Gastroesophageal sphincter (tissue), 4 donors: ENCODE results near the gene EXD2. TPM values are rescaled to one million over a fixed set of nuclear protein-coding genes. Genes with fewer than 3 reads are reported as not detected.
"Not testable (repeated sequence)": the region's sequence is repeated elsewhere in the genome, so short reads cannot be mapped to it uniquely, and the experiment has no call there.

Experiments
- ATAC-seq: fragments of 150-250 bp; one replicate; pipeline ENCODE4 v1.9.1; 2016; ENCODE audit warnings: mild to moderate bottlenecking, moderate library complexity
- H3K27ac ChIP-seq, 4 donors: fragments of 200-600 bp; sonication (generic) in 3 of 4; 1 replicate in 3 of 4; 2 replicates in 1 of 4; pipeline ENCODE4 v1.5.1; 2016 to 2019
- H3K27me3 ChIP-seq: fragments of 200-600 bp; sonication (generic); one replicate; pipeline ENCODE4 v1.5.1; 2019
- H3K36me3 ChIP-seq, 2 donors: fragments of 200-600 bp; sonication (generic); one replicate each; pipeline ENCODE4 v1.5.1; 2019; ENCODE audit warnings: control low read depth in 1 of 2
- H3K4me1 ChIP-seq, 3 donors: fragments of 200-600 bp; sonication (generic); 1 replicate in 2 of 3; 2 replicates in 1 of 3; pipeline ENCODE4 v1.5.1; 2016 to 2019; ENCODE audit warnings: control low read depth in 2 of 3
- H3K4me3 ChIP-seq, 2 donors: fragments of 200-600 bp; sonication (generic); one replicate each; pipeline ENCODE4 v1.5.1; 2019; ENCODE audit warnings: mild to moderate bottlenecking in 1 of 2, moderate library complexity in 1 of 2
- H3K9me3 ChIP-seq, 3 donors: fragments of 200-600 bp; sonication (generic); one replicate each; pipeline ENCODE4 v1.5.1; 2017 to 2019; ENCODE audit warnings: control low read depth in 2 of 3
- EP300 ChIP-seq: sonication (generic); formaldehyde crosslinking; IDR thresholded peaks from one replicate; pipeline ENCODE4 v1.6.1; 2017; ENCODE audit warnings: antibody characterized with exemption, mild to moderate bottlenecking
- POLR2A ChIP-seq, 2 donors: fragments of 450-650 bp; IDR thresholded peaks; one replicate each; pipeline ENCODE4 v1.6.1; 2017; ENCODE audit warnings: antibody characterized with exemption in 2 of 2, mild to moderate bottlenecking in 2 of 2, moderate library complexity in 1 of 2
- POLR2AphosphoS5 ChIP-seq: sonication (generic); formaldehyde crosslinking; IDR thresholded peaks from one replicate; pipeline ENCODE4 v1.6.1; 2017; ENCODE audit warnings: antibody characterized with exemption
- WGBS, 2 donors: methylation state at CpG; one replicate each; pipeline ENCODE4 v1.1.5; 2018; ENCODE audit warnings: low coverage in 1 of 2; 5-methylcytosine and 5-hydroxymethylcytosine counted together
- total RNA-seq, 4 donors: library from RNA; depleted of rRNA; stranded (reverse); fragments of >200 nt; gene quantifications; one replicate each; pipeline ENCODE4 v1.1.0, GENCODE V29; 2016
- TF ChIP-seq, protein P1 (sequence below), 4 experiments: fragments of 200-600 bp in 2 of 4; fragments of 450-650 bp in 2 of 4; sonication (generic) in 1 of 4; IDR thresholded peaks; one replicate each; pipeline ENCODE4 v1.5.1; 2017 to 2019; ENCODE audit warnings: antibody characterized with exemption in 4 of 4, mild to moderate bottlenecking in 2 of 4, moderate library complexity in 2 of 4

The EXD2 gene
- total RNA-seq, 4 donors from 2014 or later: 16.7 to 37.1 (median 25.8) TPM

DNA sequence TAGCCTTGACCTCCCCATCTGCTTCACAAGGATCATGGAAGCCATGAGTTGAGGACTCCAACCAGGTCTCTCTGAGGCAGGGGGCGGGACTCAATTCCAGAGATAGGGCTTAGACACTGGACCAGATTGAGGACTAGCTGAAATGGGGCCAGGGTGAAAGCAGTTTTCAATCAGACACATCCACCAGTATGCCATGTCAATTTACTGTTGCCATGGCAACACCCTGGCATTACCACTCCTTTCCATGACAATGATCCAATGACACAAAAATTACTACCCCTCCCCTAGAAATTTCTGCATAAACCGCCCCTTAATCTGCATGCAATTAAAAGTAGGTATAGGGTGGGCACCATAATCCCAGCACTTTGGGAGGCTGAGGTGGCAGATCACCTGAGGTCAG, 19.7 kb upstream of the EXD2 start:
- H3K27me3 ChIP-seq: peaks cover 3% of the 10 kb centered on the region
- H3K4me1 ChIP-seq: no peaks in the 10 kb centered on the region
- H3K36me3 ChIP-seq: no peaks in the 10 kb centered on the region
- no peak overlapping the region for H3K4me3 ChIP-seq
- H3K9me3 ChIP-seq: no peaks in the 10 kb centered on the region
- TF ChIP-seq, protein P1, sequence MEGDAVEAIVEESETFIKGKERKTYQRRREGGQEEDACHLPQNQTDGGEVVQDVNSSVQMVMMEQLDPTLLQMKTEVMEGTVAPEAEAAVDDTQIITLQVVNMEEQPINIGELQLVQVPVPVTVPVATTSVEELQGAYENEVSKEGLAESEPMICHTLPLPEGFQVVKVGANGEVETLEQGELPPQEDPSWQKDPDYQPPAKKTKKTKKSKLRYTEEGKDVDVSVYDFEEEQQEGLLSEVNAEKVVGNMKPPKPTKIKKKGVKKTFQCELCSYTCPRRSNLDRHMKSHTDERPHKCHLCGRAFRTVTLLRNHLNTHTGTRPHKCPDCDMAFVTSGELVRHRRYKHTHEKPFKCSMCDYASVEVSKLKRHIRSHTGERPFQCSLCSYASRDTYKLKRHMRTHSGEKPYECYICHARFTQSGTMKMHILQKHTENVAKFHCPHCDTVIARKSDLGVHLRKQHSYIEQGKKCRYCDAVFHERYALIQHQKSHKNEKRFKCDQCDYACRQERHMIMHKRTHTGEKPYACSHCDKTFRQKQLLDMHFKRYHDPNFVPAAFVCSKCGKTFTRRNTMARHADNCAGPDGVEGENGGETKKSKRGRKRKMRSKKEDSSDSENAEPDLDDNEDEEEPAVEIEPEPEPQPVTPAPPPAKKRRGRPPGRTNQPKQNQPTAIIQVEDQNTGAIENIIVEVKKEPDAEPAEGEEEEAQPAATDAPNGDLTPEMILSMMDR (IDR thresholded peaks at IDR 0.05): no peak
- TF ChIP-seq EP300 (no peak), POLR2AphosphoS5 (no peak), POLR2A (IDR thresholded peaks at IDR 0.05) (no peak)
- no peak overlapping the region for H3K27ac ChIP-seq
- ATAC-seq: no peak
- 83 to 100% methylated on average over 1 to 2 of the region's 2 CpGs for WGBS, 2 donors

DNA sequence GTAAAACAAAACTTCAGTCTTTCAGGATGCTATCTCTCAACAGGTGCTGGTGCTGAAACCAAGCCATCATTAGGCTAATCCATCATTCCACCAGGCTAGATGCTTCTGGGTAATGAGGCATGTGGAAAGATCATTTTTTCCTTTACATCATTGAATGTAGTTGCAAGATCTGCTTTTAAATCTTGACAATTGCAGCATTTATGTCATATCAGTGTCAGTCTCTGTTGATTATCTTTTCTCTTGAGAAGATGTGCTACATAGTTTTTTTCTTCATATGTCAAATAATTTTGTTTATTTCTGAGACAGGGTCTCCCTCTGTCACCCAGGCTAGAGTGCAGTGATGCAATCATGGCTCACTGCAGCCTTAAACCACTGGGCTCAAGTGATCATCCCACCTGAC, 16.2 kb upstream of the EXD2 start:
- no peaks in the 10 kb centered on the region for H3K4me1 ChIP-seq
- no peaks in the 10 kb centered on the region for H3K36me3 ChIP-seq
- H3K4me3 ChIP-seq: no peak overlapping the region
- no peak for ATAC-seq
- TF ChIP-seq POLR2A (IDR thresholded peaks at IDR 0.05): no peak
- TF ChIP-seq POLR2AphosphoS5: no peak
- TF ChIP-seq, protein P1 (IDR thresholded peaks at IDR 0.05): no peak
- no peak for TF ChIP-seq EP300
- H3K27ac ChIP-seq: no peak overlapping the region
- H3K27me3 ChIP-seq: peaks cover 3% of the 10 kb centered on the region
- H3K9me3 ChIP-seq: no peaks in the 10 kb centered on the region

DNA sequence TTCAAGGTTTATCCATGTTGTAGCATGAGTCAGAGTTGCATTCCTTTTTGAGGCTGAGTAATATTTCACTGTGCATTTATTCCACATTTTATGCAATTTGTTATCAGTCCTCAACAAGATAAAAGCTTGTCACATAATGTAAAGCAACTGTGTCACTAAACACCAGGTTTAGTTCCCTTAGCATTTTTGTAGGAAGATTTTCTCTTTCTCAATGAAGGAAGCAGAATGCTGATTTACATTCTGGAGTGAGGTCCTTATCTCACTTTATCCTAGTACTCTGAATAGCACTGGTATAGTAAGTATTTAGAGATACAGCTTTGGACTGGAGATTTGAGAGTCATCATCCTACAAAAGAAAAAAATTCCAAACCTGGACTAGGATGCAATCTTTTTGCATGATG, 9.8 kb upstream of the EXD2 start:
- TF ChIP-seq EP300 (no peak), POLR2AphosphoS5 (no peak), POLR2A (IDR thresholded peaks at IDR 0.05) (no peak)
- TF ChIP-seq, protein P1 (IDR thresholded peaks at IDR 0.05): no peak
- H3K9me3 ChIP-seq: no peaks in the 10 kb centered on the region
- H3K4me1 ChIP-seq: no peaks in the 10 kb centered on the region
- H3K4me3 ChIP-seq: no peak overlapping the region
- H3K36me3 ChIP-seq: no peaks in the 10 kb centered on the region
- H3K27ac ChIP-seq: no peak overlapping the region
- no peaks in the 10 kb centered on the region for H3K27me3 ChIP-seq
- ATAC-seq: no peak

DNA sequence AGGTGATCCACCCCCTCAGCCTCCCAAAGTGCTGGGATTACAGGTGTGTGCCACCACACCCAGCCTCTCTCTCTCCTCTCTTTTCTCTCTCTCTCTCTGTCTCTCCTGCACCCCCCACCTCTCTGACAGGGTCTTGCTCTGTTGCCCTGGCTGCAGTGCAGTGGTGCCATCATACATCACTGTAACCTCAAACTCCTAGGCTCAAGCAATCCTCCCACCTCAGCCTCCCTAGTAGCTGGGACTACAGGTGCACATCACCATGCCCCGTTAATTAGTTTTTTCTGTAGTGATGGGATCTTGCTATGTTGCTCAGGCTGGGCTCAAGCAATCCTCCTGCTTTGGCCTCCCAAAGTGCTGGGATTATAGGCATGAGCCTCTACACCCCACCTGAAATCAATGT, 8.7 kb upstream of the EXD2 start:
- ATAC-seq, H3K36me3 ChIP-seq, H3K27me3 ChIP-seq, H3K4me3 ChIP-seq, H3K27ac ChIP-seq, H3K4me1 ChIP-seq, H3K9me3 ChIP-seq: not testable (repeated sequence)
- 100% methylated on average over 1 of the region's 1 CpG for WGBS, 2 donors

DNA sequence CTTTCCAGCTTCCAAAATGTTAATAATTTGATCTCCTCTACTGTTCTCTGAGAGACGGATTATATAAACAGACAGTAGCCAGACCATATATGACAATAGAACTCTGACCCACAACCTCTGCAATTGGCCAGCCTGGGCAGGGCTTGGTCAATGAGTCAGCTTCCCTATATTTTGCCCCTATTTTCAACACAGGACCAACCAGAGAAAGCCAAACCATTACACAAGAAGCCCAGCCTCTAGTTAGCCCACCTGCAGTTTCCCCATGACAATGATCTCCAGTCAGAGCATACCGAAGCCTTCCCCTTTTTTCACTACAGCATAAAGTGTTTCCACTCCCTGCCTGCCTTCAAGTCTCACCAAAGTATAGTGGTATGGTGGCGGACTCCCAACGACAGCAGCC, 7.6 kb upstream of the EXD2 start:
- no peak for ATAC-seq
- 54 to 86% methylated on average over 2 to 4 of the region's 4 CpGs for WGBS, 2 donors
- no peaks in the 10 kb centered on the region for H3K36me3 ChIP-seq
- no peak overlapping the region for H3K4me3 ChIP-seq
- H3K9me3 ChIP-seq: no peaks in the 10 kb centered on the region
- H3K4me1 ChIP-seq: no peaks in the 10 kb centered on the region
- no peak overlapping the region for H3K27ac ChIP-seq
- no peaks in the 10 kb centered on the region for H3K27me3 ChIP-seq
- no peak for TF ChIP-seq EP300
- TF ChIP-seq POLR2A (IDR thresholded peaks at IDR 0.05): no peak
- TF ChIP-seq, protein P1 (IDR thresholded peaks at IDR 0.05): no peak
- TF ChIP-seq POLR2AphosphoS5: no peak

DNA sequence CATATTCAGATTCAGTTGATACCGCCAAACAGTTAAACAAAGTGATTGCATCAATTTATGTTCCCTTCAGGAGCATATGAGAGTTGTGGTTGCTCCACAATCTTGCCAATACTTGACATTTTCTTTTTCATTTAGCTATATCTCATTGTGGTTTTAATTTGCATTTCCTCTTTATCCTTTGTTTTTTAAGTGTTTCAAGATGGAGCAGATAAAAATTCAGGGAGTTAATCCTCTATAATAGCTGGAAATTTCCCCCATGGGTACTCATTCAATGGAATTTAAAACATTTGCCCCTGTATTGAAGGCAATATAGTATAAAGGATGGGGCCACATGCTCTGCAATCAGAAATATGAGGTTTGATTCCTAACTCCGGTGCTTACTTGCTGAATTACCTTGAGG, 1.1 kb upstream of the EXD2 start:
- WGBS, 2 donors: 76 to 94% methylated on average over 2 of the region's 2 CpGs
- Histone ChIP-seq H3K36me3 (no peaks in the 10 kb centered on the region), H3K27me3 (no peaks in the 10 kb centered on the region), H3K4me3 (no peak overlapping the region), H3K4me1 (peaks cover 0 to 19% (median 0%) of the 10 kb centered on the region in 3 donors), H3K9me3 (no peaks in the 10 kb centered on the region), H3K27ac (no peak overlapping the region)
- ATAC-seq: no peak
- TF ChIP-seq, protein P1 (IDR thresholded peaks at IDR 0.05): no peak
- no peak for TF ChIP-seq EP300
- no peak for TF ChIP-seq POLR2AphosphoS5
- no peak for TF ChIP-seq POLR2A (IDR thresholded peaks at IDR 0.05)
